GM19193 (cell line): ENCODE measurements around the gene KLC3.

Experiments used
- POLR2A ChIP-seq: IDR thresholded peaks from 4 replicates; pipeline ENCODE4 v1.6.1; 2011; ENCODE audit not compliant: insufficient read depth, insufficient read length; ENCODE audit errors: extremely low read depth

KLC3 gene

GRCh38 chr19:45336696-45337251, 3.8 kb upstream of the KLC3 start:
- no peak for TF ChIP-seq POLR2A

- no peak for TF ChIP-seq POLR2A
Measured at GRCh38 chr19:45339629-45340028, 921 bp upstream of the KLC3 start.

GRCh38 chr19:45340899-45341453, 426 bp downstream of the KLC3 start:
- TF ChIP-seq POLR2A: no peak

- TF ChIP-seq POLR2A: no peak
Measured at GRCh38 chr19:45342911-45343310, 2.4 kb downstream of the KLC3 start.

GRCh38 chr19:45344621-45345505, 4.3 kb downstream of the KLC3 start:
- TF ChIP-seq POLR2A: no peak

- TF ChIP-seq POLR2A: no peak
Measured at GRCh38 chr19:45345506-45345860, 4.9 kb downstream of the KLC3 start.

GRCh38 chr19:45346449-45346848, 5.9 kb downstream of the KLC3 start:
- TF ChIP-seq POLR2A: no peak

GRCh38 chr19:45347570-45348366, 7.2 kb downstream of the KLC3 start:
- TF ChIP-seq POLR2A: no peak

- no peak for TF ChIP-seq POLR2A
Measured at GRCh38 chr19:45348367-45349125, 8.0 kb downstream of the KLC3 start.

- TF ChIP-seq POLR2A: no peak
Measured at GRCh38 chr19:45349126-45349415, 8.5 kb downstream of the KLC3 start.

GRCh38 chr19:45349430-45349941, 8.9 kb downstream of the KLC3 start:
- no peak for TF ChIP-seq POLR2A

- no peak for TF ChIP-seq POLR2A
Measured at GRCh38 chr19:45350477-45351058, 10.0 kb downstream of the KLC3 start.

- no peak for TF ChIP-seq POLR2A
Measured at GRCh38 chr19:45351401-45351952, 10.9 kb downstream of the KLC3 start.

GRCh38 chr19:45352062-45352461, 11.5 kb downstream of the KLC3 start:
- TF ChIP-seq POLR2A: no peak

- no peak for TF ChIP-seq POLR2A
Measured at GRCh38 chr19:45352471-45352870, 11.9 kb downstream of the KLC3 start.
